HCT116 (cell line): Measurements from ENCODE around the gene PRAMEF12. TPM values are rescaled to one million over a fixed set of nuclear protein-coding genes. Genes with fewer than 3 reads are reported as not detected.

Source experiments
- ATAC-seq: fragments of 200-7000 bp; cut with Tn5 transposase; 2 replicates; pipeline ENCODE4 v1.9.1; 2020; ENCODE audit warnings: mild to moderate bottlenecking, moderate library complexity
- BruUV-seq: library from RNA; stranded (reverse); fragments of 400-500 nt; replicated peaks from 2 replicates; lab custom pipeline; 2021; lab: Mats Ljungman, UMichigan
- CTCF ChIA-PET: fragments of 300-600 bp; sonication (Branson Sonifier 250); formaldehyde crosslinking; loops from one replicate; lab custom pipeline; 2021; ENCODE audit warnings: antibody characterized with exemption; lab: Charles Lee
- POLR2A ChIA-PET: fragments of 300-600, 350-600 bp; sonication (Branson Sonifier 250); formaldehyde crosslinking; loops from one replicate; lab custom pipeline; 2021; ENCODE audit warnings: antibody characterized with exemption; lab: Charles Lee
- RAD21 ChIA-PET, 2 experiments: fragments of 300-600 bp; sonication (Branson Sonifier 250); formaldehyde crosslinking; loops; one replicate each; lab custom pipeline; 2023; ENCODE audit warnings: low total read pairs in 2 of 2; ENCODE audit not compliant: uncharacterized antibody in 2 of 2, unreplicated experiment in 2 of 2, low non-redundant PET in 1 of 2; lab: Charles Lee
- DNase-seq: peaks from one replicate; pipeline ENCODE4 v3.0.0-alpha.2; 2010; ENCODE audit warnings: low read depth, low spot score
- H2AFZ ChIP-seq: fragments of 200-600 bp; shearing (Covaris generic), sonication (generic); 2 replicates; pipeline ENCODE4 v1.6.1; 2017; ENCODE audit warnings: low read depth, mixed run types, mixed read lengths, antibody characterized with exemption, low read length; ENCODE audit not compliant: poor library complexity, severe bottlenecking
- H3K27ac ChIP-seq: 2 replicates; pipeline ENCODE4 v1.5.1; 2012; ENCODE audit warnings: low read depth, low read length
- H3K27me3 ChIP-seq: fragments of 200-600 bp; sonication (generic); 2 replicates; pipeline ENCODE4 v1.6.1; 2016; ENCODE audit warnings: mixed run types, low read length, mixed read lengths; ENCODE audit not compliant: insufficient read depth
- H3K36me3 ChIP-seq, 2 experiments: fragments of 200-500 bp in 1 of 2; fragments of 200-600 bp in 1 of 2; sonication (Bioruptor generic) in 1 of 2; sonication (generic) in 1 of 2; 2 replicates each; pipeline versions ENCODE4 v1.5.1 to v1.6.1; 2014 to 2016; ENCODE audit warnings: low read length in 2 of 2, inconsistent platforms in 1 of 2, mixed read lengths in 1 of 2, mixed run types in 1 of 2; ENCODE audit not compliant: insufficient read depth in 2 of 2, control insufficient read depth in 1 of 2
- H3K4me1 ChIP-seq, 2 experiments: fragments of 200-600 bp in 1 of 2; sonication (generic) in 1 of 2; 2 replicates each; pipeline versions ENCODE4 v1.5.1 to v1.6.1; 2012 to 2017; ENCODE audit warnings: low read length in 2 of 2, inconsistent platforms in 1 of 2, mild to moderate bottlenecking in 1 of 2, mixed read lengths in 1 of 2, mixed run types in 1 of 2, moderate library complexity in 1 of 2; ENCODE audit not compliant: insufficient read depth in 2 of 2, control insufficient read depth in 1 of 2
- H3K4me2 ChIP-seq: fragments of 200-600 bp; sonication (generic); 2 replicates; pipeline ENCODE4 v1.6.1; 2017; ENCODE audit warnings: mixed run types, low read length, mixed read lengths
- H3K4me3 ChIP-seq, 2 experiments: fragments of 200-600 bp in 1 of 2; sonication (generic) in 1 of 2; replicated peaks in 1 of 2; 2 replicates each; pipeline ENCODE4 v1.5.1; 2011 to 2016; ENCODE audit warnings: low read length in 2 of 2, control low read depth in 1 of 2, low read depth in 1 of 2, mild to moderate bottlenecking in 1 of 2, mixed read lengths in 1 of 2, mixed run types in 1 of 2
- H3K79me2 ChIP-seq: fragments of 200-600 bp; sonication (generic); 2 replicates; pipeline ENCODE4 v1.6.1; 2017; ENCODE audit warnings: mild to moderate bottlenecking, mixed run types, low read length, moderate library complexity, mixed read lengths; ENCODE audit not compliant: insufficient read depth
- H3K9ac ChIP-seq: fragments of 200-600 bp; sonication (generic); 2 replicates; pipeline ENCODE4 v1.6.1; 2016; ENCODE audit warnings: low read length, mixed read lengths
- H3K9me2 ChIP-seq: fragments of 200-600 bp; sonication (generic), shearing (Covaris generic); 2 replicates; pipeline ENCODE4 v1.6.1; 2017; ENCODE audit warnings: mixed run types, mild to moderate bottlenecking, moderate library complexity; ENCODE audit not compliant: insufficient read depth
- H3K9me3 ChIP-seq, 2 experiments: fragments of 200-500 bp in 1 of 2; fragments of 200-600 bp in 1 of 2; sonication (Bioruptor generic) in 1 of 2; sonication (generic) in 1 of 2; 2 replicates each; pipeline ENCODE4 v1.6.1; 2014 to 2017; ENCODE audit warnings: low read length in 2 of 2, mixed read lengths in 2 of 2, inconsistent platforms in 1 of 2, low read depth in 1 of 2, mild to moderate bottlenecking in 1 of 2, mixed run types in 1 of 2, moderate library complexity in 1 of 2; ENCODE audit not compliant: control insufficient read depth in 1 of 2, insufficient read depth in 1 of 2
- H4K20me1 ChIP-seq: fragments of 200-600 bp; sonication (generic), shearing (Covaris generic); 2 replicates; pipeline ENCODE4 v1.6.1; 2017; ENCODE audit warnings: mixed run types, mild to moderate bottlenecking, moderate library complexity; ENCODE audit not compliant: insufficient read depth
- ATF3 ChIP-seq: IDR thresholded peaks from 2 replicates; pipeline ENCODE4 v1.6.1; 2012
- CBX3 ChIP-seq: IDR thresholded peaks from 2 replicates; pipeline ENCODE4 v1.6.1; 2012; ENCODE audit warnings: low read depth
- CEBPB ChIP-seq: IDR thresholded peaks from 2 replicates; pipeline ENCODE4 v1.6.1; 2012; ENCODE audit warnings: low read depth
- EGR1 ChIP-seq: IDR thresholded peaks from 2 replicates; pipeline ENCODE4 v1.6.1; 2012; ENCODE audit warnings: low read depth
- ELF1 ChIP-seq: IDR thresholded peaks from 2 replicates; pipeline ENCODE4 v1.6.1; 2012; ENCODE audit warnings: low read depth, borderline replicate concordance
- FOSL1 ChIP-seq: IDR thresholded peaks from 2 replicates; pipeline ENCODE4 v1.6.1; 2012; ENCODE audit warnings: low read depth
- JUND ChIP-seq: IDR thresholded peaks from 2 replicates; pipeline ENCODE4 v1.6.1; 2012
- POLR2AphosphoS5 ChIP-seq: IDR thresholded peaks from 2 replicates; pipeline ENCODE4 v1.6.1; 2011; ENCODE audit warnings: mild to moderate bottlenecking, low read depth, low read length, moderate library complexity
- SIN3A ChIP-seq: IDR thresholded peaks from 2 replicates; pipeline ENCODE4 v1.6.1; 2012; ENCODE audit warnings: low read depth
- SRF ChIP-seq: IDR thresholded peaks from 2 replicates; pipeline ENCODE4 v1.6.1; 2012; ENCODE audit warnings: low read depth
- TCF7L2 ChIP-seq: IDR thresholded peaks from 2 replicates; pipeline ENCODE4 v1.7.0; 2011; ENCODE audit warnings: borderline replicate concordance, inconsistent platforms; ENCODE audit not compliant: insufficient read depth, insufficient read length; ENCODE audit errors: extremely low read depth
- YY1 ChIP-seq: IDR thresholded peaks from 2 replicates; pipeline ENCODE4 v1.6.1; 2011; ENCODE audit warnings: low read length, low read depth, moderate library complexity, mild to moderate bottlenecking; ENCODE audit not compliant: insufficient replicate concordance; ENCODE audit errors: extremely low read depth
- ZBTB33 ChIP-seq: IDR thresholded peaks from 2 replicates; pipeline ENCODE4 v1.6.1; 2011; ENCODE audit warnings: mild to moderate bottlenecking, low read length, moderate library complexity; ENCODE audit not compliant: insufficient replicate concordance; ENCODE audit errors: extremely low read depth
- ZFX ChIP-seq: fragments of 450-650 bp; IDR thresholded peaks from 2 replicates; pipeline ENCODE4 v1.6.1; 2017
- ZNF274 ChIP-seq: fragments of 200-500 bp; sonication (Bioruptor generic); IDR thresholded peaks from 2 replicates; pipeline ENCODE4 v1.6.1; 2014; ENCODE audit warnings: mild to moderate bottlenecking, low read depth, low read length, inconsistent platforms
- intact Hi-C: fragments of 100-400 bp; cut with micrococcal nuclease; formaldehyde crosslinking; loops from 2 replicates; pipeline ENCODE4 v1.10.0; 2022
- total RNA-seq: library from RNA; stranded (reverse); gene quantifications from one replicate; pipeline ENCODE4 v1.2.1, GENCODE V29; 2021; ENCODE audit not compliant: unreplicated experiment
- TF ChIP-seq, protein P1 (sequence below): IDR thresholded peaks from 2 replicates; pipeline ENCODE4 v1.6.1; 2012
- TF ChIP-seq, protein P2 (sequence below), 3 experiments: fragments of 200-600 bp in 1 of 3; sonication (generic) in 1 of 3; IDR thresholded peaks in 2 of 3; conservative IDR thresholded peaks in 1 of 3; 2 replicates each; pipeline ENCODE4 v1.5.1; 2012 to 2017; ENCODE audit warnings: low read depth in 2 of 3, low read length in 2 of 3, antibody characterized with exemption in 1 of 3, borderline replicate concordance in 1 of 3, control low read depth in 1 of 3, mild to moderate bottlenecking in 1 of 3, mixed read lengths in 1 of 3, mixed run types in 1 of 3, moderate library complexity in 1 of 3; ENCODE audit not compliant: insufficient read depth in 1 of 3
- TF ChIP-seq, protein P3 (sequence below): IDR thresholded peaks from 2 replicates; pipeline ENCODE4 v1.6.1; 2012; ENCODE audit warnings: low read depth

PRAMEF12 gene
- total RNA-seq, 1 experiment from 2014 or later: not detected

DNA sequence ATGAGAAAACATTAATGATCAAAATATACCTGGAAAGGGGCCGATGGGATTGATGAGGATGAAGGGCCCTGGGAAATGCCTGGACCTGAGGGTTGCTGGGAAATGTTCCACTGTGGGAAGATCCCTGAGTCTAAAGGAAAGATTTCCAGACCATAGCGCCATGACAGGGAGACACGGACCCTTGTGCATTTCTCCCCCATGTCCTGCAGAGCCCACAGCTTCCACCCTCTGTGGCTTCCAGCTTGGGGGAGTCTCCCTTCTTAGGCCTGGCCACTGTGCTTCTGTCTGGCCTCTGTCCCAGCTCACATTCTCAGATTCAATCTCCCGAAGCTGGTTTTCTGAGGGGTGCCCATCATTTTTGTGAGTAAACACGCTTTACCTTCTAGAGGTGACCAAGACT lies 1.0 kb upstream of the PRAMEF12 start:
- Histone ChIP-seq H3K4me2 (no peak overlapping the region), H3K27ac (no peak overlapping the region), H3K79me2 (no peaks in the 10 kb centered on the region), H3K4me3 (no peak overlapping the region), H3K9ac (no peak overlapping the region), H3K36me3 (no peaks in the 10 kb centered on the region), H3K9me3 (no peaks in the 10 kb centered on the region), H2AFZ (no peak overlapping the region), H3K27me3 (peaks cover 6% of the 10 kb centered on the region; the same call in 1 of the 2 replicates), H4K20me1 (no peaks in the 10 kb centered on the region), H3K9me2 (no peaks in the 10 kb centered on the region), H3K4me1 (no peaks in the 10 kb centered on the region)
- ATAC-seq (no peak), DNase-seq (no peak)
- RAD21 ChIA-PET: no interaction called here
- CTCF ChIA-PET: no interaction called here
- POLR2A ChIA-PET: no interaction called here
- intact Hi-C loops: loop anchor here (10.0 kb wide), 1 partner anchor 498 kb away; no protein-coding TSS in a partner anchor
- TF ChIP-seq, protein P1, sequence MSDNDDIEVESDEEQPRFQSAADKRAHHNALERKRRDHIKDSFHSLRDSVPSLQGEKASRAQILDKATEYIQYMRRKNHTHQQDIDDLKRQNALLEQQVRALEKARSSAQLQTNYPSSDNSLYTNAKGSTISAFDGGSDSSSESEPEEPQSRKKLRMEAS: no peak
- TF ChIP-seq YY1: no peak
- no peak for TF ChIP-seq JUND
- TF ChIP-seq SRF: no peak
- no peak for TF ChIP-seq CBX3
- no peak for TF ChIP-seq FOSL1
- TF ChIP-seq, protein P2, sequence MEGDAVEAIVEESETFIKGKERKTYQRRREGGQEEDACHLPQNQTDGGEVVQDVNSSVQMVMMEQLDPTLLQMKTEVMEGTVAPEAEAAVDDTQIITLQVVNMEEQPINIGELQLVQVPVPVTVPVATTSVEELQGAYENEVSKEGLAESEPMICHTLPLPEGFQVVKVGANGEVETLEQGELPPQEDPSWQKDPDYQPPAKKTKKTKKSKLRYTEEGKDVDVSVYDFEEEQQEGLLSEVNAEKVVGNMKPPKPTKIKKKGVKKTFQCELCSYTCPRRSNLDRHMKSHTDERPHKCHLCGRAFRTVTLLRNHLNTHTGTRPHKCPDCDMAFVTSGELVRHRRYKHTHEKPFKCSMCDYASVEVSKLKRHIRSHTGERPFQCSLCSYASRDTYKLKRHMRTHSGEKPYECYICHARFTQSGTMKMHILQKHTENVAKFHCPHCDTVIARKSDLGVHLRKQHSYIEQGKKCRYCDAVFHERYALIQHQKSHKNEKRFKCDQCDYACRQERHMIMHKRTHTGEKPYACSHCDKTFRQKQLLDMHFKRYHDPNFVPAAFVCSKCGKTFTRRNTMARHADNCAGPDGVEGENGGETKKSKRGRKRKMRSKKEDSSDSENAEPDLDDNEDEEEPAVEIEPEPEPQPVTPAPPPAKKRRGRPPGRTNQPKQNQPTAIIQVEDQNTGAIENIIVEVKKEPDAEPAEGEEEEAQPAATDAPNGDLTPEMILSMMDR (IDR thresholded peaks at IDR 0.05 in 2 of 3, conservative IDR thresholded peaks at IDR 0.05 in 1 of 3; ENCODE audit: borderline replicate concordance in 1 of 3, insufficient read depth in 1 of 3, low read depth in 2 of 3, low read length in 2 of 3): no peak
- TF ChIP-seq ZBTB33: no peak
- no peak for TF ChIP-seq ZNF274
- no peak for TF ChIP-seq POLR2AphosphoS5
- TF ChIP-seq ATF3: no peak
- TF ChIP-seq CEBPB: no peak
- no peak for TF ChIP-seq TCF7L2
- TF ChIP-seq, protein P3, sequence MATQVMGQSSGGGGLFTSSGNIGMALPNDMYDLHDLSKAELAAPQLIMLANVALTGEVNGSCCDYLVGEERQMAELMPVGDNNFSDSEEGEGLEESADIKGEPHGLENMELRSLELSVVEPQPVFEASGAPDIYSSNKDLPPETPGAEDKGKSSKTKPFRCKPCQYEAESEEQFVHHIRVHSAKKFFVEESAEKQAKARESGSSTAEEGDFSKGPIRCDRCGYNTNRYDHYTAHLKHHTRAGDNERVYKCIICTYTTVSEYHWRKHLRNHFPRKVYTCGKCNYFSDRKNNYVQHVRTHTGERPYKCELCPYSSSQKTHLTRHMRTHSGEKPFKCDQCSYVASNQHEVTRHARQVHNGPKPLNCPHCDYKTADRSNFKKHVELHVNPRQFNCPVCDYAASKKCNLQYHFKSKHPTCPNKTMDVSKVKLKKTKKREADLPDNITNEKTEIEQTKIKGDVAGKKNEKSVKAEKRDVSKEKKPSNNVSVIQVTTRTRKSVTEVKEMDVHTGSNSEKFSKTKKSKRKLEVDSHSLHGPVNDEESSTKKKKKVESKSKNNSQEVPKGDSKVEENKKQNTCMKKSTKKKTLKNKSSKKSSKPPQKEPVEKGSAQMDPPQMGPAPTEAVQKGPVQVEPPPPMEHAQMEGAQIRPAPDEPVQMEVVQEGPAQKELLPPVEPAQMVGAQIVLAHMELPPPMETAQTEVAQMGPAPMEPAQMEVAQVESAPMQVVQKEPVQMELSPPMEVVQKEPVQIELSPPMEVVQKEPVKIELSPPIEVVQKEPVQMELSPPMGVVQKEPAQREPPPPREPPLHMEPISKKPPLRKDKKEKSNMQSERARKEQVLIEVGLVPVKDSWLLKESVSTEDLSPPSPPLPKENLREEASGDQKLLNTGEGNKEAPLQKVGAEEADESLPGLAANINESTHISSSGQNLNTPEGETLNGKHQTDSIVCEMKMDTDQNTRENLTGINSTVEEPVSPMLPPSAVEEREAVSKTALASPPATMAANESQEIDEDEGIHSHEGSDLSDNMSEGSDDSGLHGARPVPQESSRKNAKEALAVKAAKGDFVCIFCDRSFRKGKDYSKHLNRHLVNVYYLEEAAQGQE: no peak
- TF ChIP-seq EGR1: no peak
- no peak for TF ChIP-seq SIN3A
- TF ChIP-seq ELF1: no peak
- no peak for TF ChIP-seq ZFX
- BruUV-seq: no TSS peak
